Umbilical cord (tissue), 2 donors: ENCODE data around the gene GALM. TPM values are rescaled to one million over a fixed set of nuclear protein-coding genes. Genes with fewer than 3 reads are reported as not detected.
A peak's percentile ranks its signal among the peaks of the same experiment; 100 is the strongest.

Experiments
- DNase-seq: peaks from one replicate; pipeline ENCODE4 v3.0.0-alpha.2; 2015; ENCODE audit warnings: low spot score
- total RNA-seq: library from RNA; depleted of rRNA; stranded (reverse); fragments of >200 nt; gene quantifications from one replicate; pipeline ENCODE4 v1.2.3, GENCODE V29; 2014; ENCODE audit warnings: low replicate concordance; ENCODE audit not compliant: insufficient read depth

Gene GALM
- total RNA-seq, 1 donor from 2014 or later: 15.4 TPM

DNA sequence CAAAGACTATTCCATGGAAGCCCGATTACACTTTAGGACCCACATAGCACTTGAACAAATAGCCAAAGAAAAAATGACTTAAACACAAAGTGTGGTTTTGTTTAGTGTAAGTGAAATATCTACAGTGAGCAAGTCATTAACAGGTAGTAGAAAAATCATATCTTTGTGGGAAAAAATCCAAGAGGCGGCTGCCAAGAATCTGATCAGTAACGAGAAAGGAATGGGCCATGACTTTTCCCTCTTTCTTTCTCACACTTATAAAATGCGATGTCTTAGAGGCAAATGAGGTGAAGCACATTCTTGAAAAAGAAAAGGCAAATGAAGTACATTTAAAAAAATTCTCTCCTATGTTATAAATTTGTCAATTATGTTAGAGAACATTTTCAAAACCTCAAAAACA is 99.2 kb downstream of the GALM start:
- no peak for DNase-seq

GRCh38 chr2:38765551-38765950 is 99.6 kb downstream of the GALM start:
- no peak for DNase-seq

DNA sequence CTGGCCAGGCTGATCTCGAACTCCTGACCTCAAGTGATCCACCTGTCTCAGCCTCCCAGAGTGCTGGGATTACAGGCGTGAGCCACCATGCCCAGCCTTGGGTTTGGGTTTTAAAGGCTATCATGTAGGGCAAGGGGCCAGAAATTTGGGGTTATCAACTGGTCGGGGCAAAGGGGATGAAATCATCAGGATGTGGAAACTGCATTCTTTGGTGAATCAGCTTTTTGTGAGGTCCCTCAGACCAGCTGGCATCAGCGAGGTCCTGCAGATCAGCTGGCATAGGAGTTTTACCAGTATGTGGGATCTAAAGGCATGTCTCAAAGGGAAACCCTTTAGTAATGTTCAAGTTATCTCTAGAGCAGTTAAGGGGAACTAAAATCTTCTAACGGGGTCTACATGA is 105.7 kb downstream of the GALM start:
- DNase-seq: no peak

DNA sequence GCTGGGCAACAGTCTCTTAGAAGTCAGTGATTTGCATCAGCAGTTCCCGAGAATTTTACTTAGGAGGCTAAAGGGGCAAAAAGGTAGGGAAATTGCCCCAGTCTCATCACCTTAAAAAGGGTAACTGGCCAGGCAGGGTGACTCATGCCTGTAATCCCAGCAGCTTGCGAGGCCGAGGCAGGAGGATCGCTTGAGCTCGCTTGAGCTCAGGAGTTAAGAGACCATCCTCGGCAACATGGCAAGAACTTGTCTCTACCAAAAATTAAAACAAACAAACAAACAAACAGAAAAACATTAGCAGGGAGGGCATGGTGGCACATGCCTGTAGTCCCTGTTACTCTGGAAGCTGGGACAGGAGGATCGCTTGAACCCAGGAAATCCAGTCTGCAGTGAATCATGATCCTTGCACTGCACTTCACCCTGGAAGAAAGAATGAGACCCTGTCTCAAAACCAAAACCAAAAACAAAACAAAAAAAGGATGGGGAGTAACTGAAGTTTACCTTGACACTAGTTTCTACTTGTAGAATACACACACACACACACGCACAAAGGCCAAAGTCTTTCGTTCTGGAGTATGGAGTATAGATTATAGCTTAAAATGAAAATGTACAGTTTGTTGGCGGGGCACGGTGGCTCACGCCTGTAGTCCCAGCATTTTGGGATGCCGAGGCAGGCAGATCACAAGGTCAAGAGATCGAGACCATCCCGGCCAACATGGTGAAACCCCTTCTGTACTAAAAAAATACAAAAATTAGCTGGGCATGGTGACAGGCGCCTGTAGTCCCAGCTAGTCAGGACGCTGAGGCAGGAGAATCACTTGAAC is 109.4 kb downstream of the GALM start:
- no peak for DNase-seq

GRCh38 chr2:38775921-38776225 is 110.0 kb downstream of the GALM start:
- no peak for DNase-seq

- DNase-seq: no peak
Measured at GRCh38 chr2:38776531-38776930, 110.6 kb downstream of the GALM start.

GRCh38 chr2:38778687-38779082 is 112.8 kb downstream of the GALM start:
- DNase-seq: no peak

- DNase-seq: peak; percentile 30
Measured at GRCh38 chr2:38783586-38783985, 117.7 kb downstream of the GALM start.

Other genes starting within 250 kb of the GALM start
- 49.6 TPM for gene HNRNPLL, start 63.2 kb upstream of the GALM start, total RNA-seq
- gene SRSF7, start 85.2 kb downstream of the GALM start, total RNA-seq: 82.8 TPM
- gene GEMIN6, start 112.1 kb downstream of the GALM start, total RNA-seq: 23.6 TPM
- gene DHX57, start 209.8 kb downstream of the GALM start, total RNA-seq: 31.1 TPM
- 17.3 TPM for gene MORN2, start 209.9 kb downstream of the GALM start, total RNA-seq
- 1.2 TPM for gene ARHGEF33, start 223.8 kb downstream of the GALM start, total RNA-seq